Thoracic aorta (tissue), 2 donors: ENCODE measurements around the gene MEPCE. TPM values are rescaled to one million over a fixed set of nuclear protein-coding genes. Genes with fewer than 3 reads are reported as not detected.

ENCODE experiments used
- ATAC-seq: fragments of 150-250 bp; one replicate; pipeline ENCODE4 v1.8.0; 2017; ENCODE audit warnings: low read depth; ENCODE audit not compliant: insufficient number of reproducible peaks, low FRiP score
- DNase-seq: peaks from one replicate; pipeline ENCODE4 v3.0.0-alpha.2; 2020; ENCODE audit warnings: low spot score
- H3K27ac ChIP-seq, 2 donors: fragments of 200-600 bp; sonication (generic); 1 replicate in 1 of 2; 2 replicates in 1 of 2; pipeline ENCODE4 v1.5.1; 2016; ENCODE audit warnings: mild to moderate bottlenecking in 2 of 2, moderate library complexity in 2 of 2
- H3K27me3 ChIP-seq: fragments of 200-600 bp; sonication (generic); replicated peaks from 2 replicates; pipeline ENCODE4 v1.6.0; 2016; ENCODE audit warnings: mild to moderate bottlenecking; ENCODE audit not compliant: insufficient read depth
- H3K36me3 ChIP-seq: fragments of 200-600 bp; sonication (generic); one replicate; pipeline ENCODE4 v1.5.1; 2016
- H3K4me1 ChIP-seq, 2 donors: fragments of 200-600 bp; sonication (generic); 1 replicate in 1 of 2; 2 replicates in 1 of 2; pipeline versions ENCODE4 v1.5.1 to v1.6.0; 2016; ENCODE audit warnings: low read depth in 2 of 2, mild to moderate bottlenecking in 1 of 2; ENCODE audit not compliant: control insufficient read depth in 1 of 2
- H3K4me3 ChIP-seq: fragments of 200-600 bp; sonication (generic); 2 replicates; pipeline ENCODE4 v1.5.1; 2016; ENCODE audit warnings: mild to moderate bottlenecking
- H3K9me3 ChIP-seq: fragments of 200-600 bp; sonication (generic); 2 replicates; pipeline ENCODE4 v1.5.1; 2016
- total RNA-seq, 2 donors: library from RNA; depleted of rRNA; stranded (reverse); fragments of >200 nt; gene quantifications; one replicate each; pipeline versions ENCODE4 v1.1.0 to v1.2.3, GENCODE V29; 2016
- TF ChIP-seq, protein P1 (sequence below): fragments of 200-600 bp; sonication (generic); IDR thresholded peaks from one replicate; pipeline ENCODE4 v1.5.1; 2019; ENCODE audit warnings: antibody characterized with exemption

The MEPCE gene
- total RNA-seq, 2 donors from 2014 or later: 27.2 to 27.8 TPM

DNA sequence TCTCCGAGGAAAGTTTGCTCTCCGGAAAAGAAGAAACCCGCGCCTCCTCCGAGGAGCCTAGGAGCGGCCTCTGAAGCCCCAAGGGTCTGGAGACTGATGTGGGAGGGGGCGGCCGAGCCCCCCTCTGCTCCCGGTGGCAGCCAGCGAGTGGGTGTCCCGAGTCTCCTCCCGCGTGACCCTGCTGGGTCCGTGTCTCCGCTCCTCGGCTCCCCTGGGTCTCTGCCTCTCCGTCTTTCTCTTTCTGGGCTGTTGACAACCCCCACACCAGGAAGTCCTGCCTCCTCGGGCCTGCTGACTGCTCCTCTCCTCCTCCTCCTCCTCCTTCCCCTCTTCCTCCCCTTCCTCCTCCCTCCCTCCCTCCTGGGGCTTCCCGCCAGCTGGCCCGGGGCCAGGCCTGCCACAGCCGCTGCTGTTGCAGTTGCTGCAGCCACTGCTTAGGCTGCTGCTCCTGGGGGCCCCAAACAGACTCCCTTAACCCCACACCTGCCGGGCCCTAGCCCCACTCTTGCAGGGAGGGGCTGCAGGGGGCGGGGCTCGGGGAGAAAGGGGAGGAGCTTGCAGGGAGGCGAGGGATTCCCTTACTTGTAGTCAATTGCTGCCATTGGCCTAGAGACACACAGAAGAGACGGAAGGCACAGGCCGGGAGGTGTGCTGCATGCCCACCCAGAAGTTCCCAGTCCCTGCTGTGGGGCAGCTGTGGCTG lies 49.5 kb downstream of the MEPCE start, which contains the start of gene TSC22D4:
Gene TSC22D4 (minus strand): TSS at position 257 of the 703 bp plus-strand sequence. CDS start 1,176 bp downstream, outside the sequence.
- H3K4me1 ChIP-seq: peaks cover 32 to 50% of the 10 kb centered on the region in 2 donors
- ATAC-seq: peak; percentile 81
- H3K36me3 ChIP-seq: peaks cover 7% of the 10 kb centered on the region
- TF ChIP-seq, protein P1, sequence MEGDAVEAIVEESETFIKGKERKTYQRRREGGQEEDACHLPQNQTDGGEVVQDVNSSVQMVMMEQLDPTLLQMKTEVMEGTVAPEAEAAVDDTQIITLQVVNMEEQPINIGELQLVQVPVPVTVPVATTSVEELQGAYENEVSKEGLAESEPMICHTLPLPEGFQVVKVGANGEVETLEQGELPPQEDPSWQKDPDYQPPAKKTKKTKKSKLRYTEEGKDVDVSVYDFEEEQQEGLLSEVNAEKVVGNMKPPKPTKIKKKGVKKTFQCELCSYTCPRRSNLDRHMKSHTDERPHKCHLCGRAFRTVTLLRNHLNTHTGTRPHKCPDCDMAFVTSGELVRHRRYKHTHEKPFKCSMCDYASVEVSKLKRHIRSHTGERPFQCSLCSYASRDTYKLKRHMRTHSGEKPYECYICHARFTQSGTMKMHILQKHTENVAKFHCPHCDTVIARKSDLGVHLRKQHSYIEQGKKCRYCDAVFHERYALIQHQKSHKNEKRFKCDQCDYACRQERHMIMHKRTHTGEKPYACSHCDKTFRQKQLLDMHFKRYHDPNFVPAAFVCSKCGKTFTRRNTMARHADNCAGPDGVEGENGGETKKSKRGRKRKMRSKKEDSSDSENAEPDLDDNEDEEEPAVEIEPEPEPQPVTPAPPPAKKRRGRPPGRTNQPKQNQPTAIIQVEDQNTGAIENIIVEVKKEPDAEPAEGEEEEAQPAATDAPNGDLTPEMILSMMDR: no peak
- H3K27ac ChIP-seq: peak within 1 kb of the TSS; percentile 80 to 90
- no peaks in the 10 kb centered on the region for H3K9me3 ChIP-seq
- no peaks in the 10 kb centered on the region for H3K27me3 ChIP-seq
- peak within 1 kb of the TSS; percentile 99 for H3K4me3 ChIP-seq
- DNase-seq: peak; percentile 92

DNA sequence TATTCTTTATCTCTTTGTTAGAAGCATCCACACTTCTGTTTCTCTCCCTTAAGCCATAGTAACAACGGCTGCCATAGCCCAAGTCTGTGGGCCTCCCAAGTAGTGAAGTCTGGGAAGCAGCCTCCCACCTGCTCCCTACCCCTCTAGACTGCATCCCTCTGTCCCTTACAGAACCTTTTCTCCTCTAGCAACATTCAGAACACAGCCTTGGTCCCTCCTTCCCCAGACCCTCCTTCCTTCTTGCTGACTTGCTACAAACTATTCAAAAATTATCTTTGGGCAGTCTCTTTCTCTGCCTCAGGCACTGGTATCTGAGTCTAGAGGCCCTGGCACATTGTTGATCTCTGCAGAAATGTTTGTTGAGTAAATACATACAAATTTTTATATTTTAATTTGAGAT lies 51.8 kb downstream of the MEPCE start:
- no peak for ATAC-seq
- Histone ChIP-seq H3K27me3 (no peaks in the 10 kb centered on the region), H3K9me3 (no peaks in the 10 kb centered on the region), H3K36me3 (no peaks in the 10 kb centered on the region), H3K27ac (no peak overlapping the region), H3K4me1 (peaks cover 19 to 26% of the 10 kb centered on the region in 2 donors), H3K4me3 (no peak overlapping the region)
- TF ChIP-seq, protein P1: no peak
- no peak for DNase-seq

DNA sequence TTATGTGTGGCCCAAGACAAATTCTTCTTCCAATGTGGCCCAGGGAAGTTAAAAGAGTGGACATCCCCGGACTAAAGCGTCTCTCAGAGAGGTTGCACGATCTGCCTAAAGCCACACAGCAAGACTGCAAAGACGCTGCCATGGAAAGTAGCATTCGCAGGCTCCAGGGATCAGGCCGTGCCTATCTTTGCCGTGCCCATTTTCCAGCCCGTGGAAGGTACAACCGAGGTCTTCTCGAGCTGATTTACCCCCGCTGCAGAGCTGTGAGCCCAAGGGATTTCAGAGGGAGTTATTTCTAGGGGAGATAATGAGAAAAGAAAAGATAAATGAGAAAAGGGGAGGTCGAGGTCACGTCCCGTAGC lies 53.1 kb downstream of the MEPCE start:
- Histone ChIP-seq H3K9me3 (no peaks in the 10 kb centered on the region), H3K27ac (no peak overlapping the region), H3K36me3 (no peaks in the 10 kb centered on the region), H3K27me3 (no peaks in the 10 kb centered on the region), H3K4me3 (peak overlapping the region; percentile 73), H3K4me1 (peaks cover 6 to 14% of the 10 kb centered on the region in 2 donors)
- ATAC-seq (no peak), DNase-seq (no peak)
- TF ChIP-seq, protein P1: no peak

DNA sequence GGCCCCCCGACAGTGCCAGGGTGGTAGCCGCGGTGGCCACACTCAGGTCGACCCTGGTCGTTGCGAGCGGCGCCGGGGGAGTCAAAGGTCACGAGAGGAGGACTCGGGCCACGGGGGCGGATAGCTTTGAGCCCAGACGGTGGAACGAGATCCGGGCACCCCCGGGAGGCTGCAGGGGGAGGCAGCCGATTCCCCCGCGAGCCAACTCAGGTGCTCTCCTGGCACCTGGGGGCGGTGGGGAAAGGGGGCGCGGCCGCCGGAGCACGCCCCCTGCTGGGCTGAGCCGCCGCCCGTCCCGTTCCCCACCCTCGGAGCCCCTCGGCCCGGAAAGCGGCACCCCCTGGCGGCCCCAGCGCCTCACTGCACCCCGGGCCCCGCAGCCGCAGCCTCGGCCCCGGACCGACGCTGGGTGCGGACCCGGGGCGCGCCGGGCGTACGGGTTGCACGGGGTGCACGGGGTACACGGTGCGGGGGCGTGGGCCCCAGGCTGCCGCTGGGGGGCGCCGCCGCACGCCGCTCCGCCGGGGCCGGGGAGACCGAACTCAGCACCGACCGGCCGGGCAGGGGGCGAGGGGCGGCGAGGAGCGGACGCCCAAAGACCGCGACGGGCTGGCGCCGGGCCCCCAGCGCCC lies 53.6 kb downstream of the MEPCE start:
- TF ChIP-seq, protein P1: peak; percentile 89
- ATAC-seq (no peak), DNase-seq (no peak)
- peaks cover 5 to 13% of the 10 kb centered on the region in 2 donors for H3K4me1 ChIP-seq
- H3K27ac ChIP-seq: no peak overlapping the region
- no peaks in the 10 kb centered on the region for H3K36me3 ChIP-seq
- H3K4me3 ChIP-seq: peak overlapping the region; percentile 73
- no peaks in the 10 kb centered on the region for H3K9me3 ChIP-seq
- no peaks in the 10 kb centered on the region for H3K27me3 ChIP-seq

Other genes with a start within 250 kb of the MEPCE start
- under 1 TPM in 1 of 2 donors, not detected in 1; 0.78 TPM for gene PVRIG, start 209.9 kb upstream of the MEPCE start, total RNA-seq
- gene SPDYE3, start 122.1 kb upstream of the MEPCE start, total RNA-seq: not detected
- gene PILRB, start 71.7 kb upstream of the MEPCE start, total RNA-seq: 100 to 1,000 TPM in 1 of 2 donors, 10 to 100 TPM in 1; 88.4 to 100 TPM
- 1 to 10 TPM; 5.0 to 8.5 TPM for gene PILRA, start 56.3 kb upstream of the MEPCE start, total RNA-seq
- 1 to 10 TPM; 3.1 to 3.5 TPM for gene ZCWPW1, start 1.1 kb upstream of the MEPCE start, total RNA-seq
- 10 to 100 TPM; 29.5 to 54.7 TPM for gene PPP1R35, start 6.7 kb downstream of the MEPCE start, total RNA-seq
- gene SPACDR, start 34.4 kb downstream of the MEPCE start, total RNA-seq: not detected
- gene TSC22D4, start 49.4 kb downstream of the MEPCE start, total RNA-seq: 10 to 100 TPM; 25.7 to 45.5 TPM
- gene NYAP1, start 54.1 kb downstream of the MEPCE start, total RNA-seq: under 1 TPM; 0.92 to 0.95 TPM
- 10 to 100 TPM; 39.4 to 51.6 TPM for gene AGFG2, start 109.4 kb downstream of the MEPCE start, total RNA-seq
- 1 to 10 TPM in 1 of 2 donors, under 1 TPM in 1; 0.81 to 1.1 TPM for gene SAP25, start 144.1 kb downstream of the MEPCE start, total RNA-seq
- 100 to 1,000 TPM in 1 of 2 donors, 10 to 100 TPM in 1; 99.8 to 131 TPM for gene LRCH4, start 156.3 kb downstream of the MEPCE start, total RNA-seq
- gene FBXO24, start 156.5 kb downstream of the MEPCE start, total RNA-seq: not detected
- 100 to 1,000 TPM; 130 to 140 TPM for gene PCOLCE, start 172.5 kb downstream of the MEPCE start, total RNA-seq
- gene MOSPD3, start 182.7 kb downstream of the MEPCE start, total RNA-seq: 10 to 100 TPM in 1 of 2 donors, 1 to 10 TPM in 1; 9.2 to 29.6 TPM
- gene TFR2, start 211.7 kb downstream of the MEPCE start, total RNA-seq: 1 to 10 TPM in 1 of 2 donors, under 1 TPM in 1; 0.35 to 1.9 TPM
- not detected for gene ACTL6B, start 226.6 kb downstream of the MEPCE start, total RNA-seq
- gene GNB2, start 243.9 kb downstream of the MEPCE start, total RNA-seq: 100 to 1,000 TPM; 176 to 255 TPM